NCI-H128 (cell line): Measurements from ENCODE around the gene SLC4A7.
"Not testable (repeated sequence)": the region's sequence is repeated elsewhere in the genome, so short reads cannot be mapped to it uniquely, and the experiment has no call there.

Source experiments
- DNase-seq: peaks from one replicate; lab custom pipeline; 2025; ENCODE audit not compliant: unreplicated experiment; lab: John Stamatoyannopoulos, UW

Gene SLC4A7

DNA sequence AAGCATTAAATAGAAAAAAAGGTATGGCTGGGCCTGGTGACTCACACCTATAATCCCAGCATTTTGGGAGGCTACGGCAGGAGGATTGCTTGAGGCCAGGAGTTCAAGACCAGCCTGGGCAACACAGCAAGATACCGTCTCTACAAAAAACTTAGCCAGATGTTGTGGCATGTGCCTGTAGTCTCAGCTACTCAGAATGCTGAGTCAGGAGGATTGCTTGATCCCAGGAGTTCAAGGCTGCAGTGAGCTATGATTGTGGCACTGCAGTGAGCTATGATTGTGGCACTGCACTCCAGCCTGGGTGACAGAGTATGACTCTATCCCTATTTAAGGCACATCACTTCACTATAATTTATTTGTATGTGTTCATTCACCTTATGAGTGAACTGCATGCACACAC lies 54.3 kb downstream of the SLC4A7 start:
- DNase-seq: no peak

- no peak for DNase-seq
Measured at GRCh38 chr3:27428446-27428845, 55.7 kb downstream of the SLC4A7 start.

DNA sequence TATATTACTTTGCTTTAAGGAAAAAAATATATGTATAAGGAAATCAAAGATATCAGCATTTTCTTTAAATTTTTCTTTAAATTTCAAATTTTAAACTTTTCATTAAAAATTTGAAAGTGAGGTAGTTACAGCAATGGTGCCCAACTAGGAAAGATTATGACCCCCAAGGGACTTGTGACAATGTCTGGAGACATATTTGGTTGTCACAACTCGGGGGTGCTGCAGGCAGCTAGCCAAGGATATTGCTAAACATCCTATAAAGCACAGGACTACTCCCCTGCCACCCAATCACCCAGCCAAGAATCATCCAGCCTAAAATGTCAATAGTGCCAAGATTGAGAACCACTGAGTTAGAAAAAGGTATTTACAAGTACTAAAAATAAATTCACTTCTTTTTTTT lies 57.3 kb downstream of the SLC4A7 start:
- DNase-seq: no peak

- no peak for DNase-seq
Measured at GRCh38 chr3:27425896-27426565, 58.2 kb downstream of the SLC4A7 start.

DNA sequence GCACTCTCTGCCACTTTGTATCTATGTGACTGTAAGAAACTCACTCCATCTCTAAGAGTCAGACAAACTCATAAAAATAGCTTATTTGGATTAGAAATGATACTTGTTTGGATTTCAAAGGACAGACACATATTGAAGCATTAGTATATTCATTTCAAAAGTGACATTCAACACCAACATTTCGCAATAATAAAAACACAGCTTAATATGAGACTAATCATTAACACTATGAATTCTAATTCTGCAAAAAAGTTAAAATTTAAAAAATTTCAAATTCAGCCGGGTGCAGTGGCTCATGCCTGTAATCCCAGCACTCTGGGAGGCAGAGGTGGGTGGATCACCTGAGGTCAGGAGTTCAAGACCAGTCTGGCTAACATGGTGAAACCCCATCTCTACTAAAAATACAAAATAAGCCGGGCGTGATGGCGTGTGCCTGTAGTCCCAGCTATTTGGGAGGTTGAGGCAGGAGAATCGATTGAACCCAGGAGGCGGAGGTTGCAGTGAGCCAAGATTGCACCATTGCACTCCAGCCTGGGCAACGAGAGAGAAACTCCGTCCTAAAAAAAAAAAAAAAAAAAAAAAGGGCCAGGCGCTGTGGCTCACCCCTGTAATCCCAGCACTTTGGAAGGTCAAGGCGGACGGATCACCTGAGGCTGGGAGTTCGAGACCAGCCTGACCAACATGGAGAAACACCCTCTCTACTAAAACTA lies 59.2 kb downstream of the SLC4A7 start:
- not testable (repeated sequence) for DNase-seq

GRCh38 chr3:27423463-27423862 lies 60.7 kb downstream of the SLC4A7 start:
- DNase-seq: no peak

GRCh38 chr3:27422617-27423016 lies 61.6 kb downstream of the SLC4A7 start:
- no peak for DNase-seq

- no peak for DNase-seq
Measured at GRCh38 chr3:27415202-27415601, 69.0 kb downstream of the SLC4A7 start.

DNA sequence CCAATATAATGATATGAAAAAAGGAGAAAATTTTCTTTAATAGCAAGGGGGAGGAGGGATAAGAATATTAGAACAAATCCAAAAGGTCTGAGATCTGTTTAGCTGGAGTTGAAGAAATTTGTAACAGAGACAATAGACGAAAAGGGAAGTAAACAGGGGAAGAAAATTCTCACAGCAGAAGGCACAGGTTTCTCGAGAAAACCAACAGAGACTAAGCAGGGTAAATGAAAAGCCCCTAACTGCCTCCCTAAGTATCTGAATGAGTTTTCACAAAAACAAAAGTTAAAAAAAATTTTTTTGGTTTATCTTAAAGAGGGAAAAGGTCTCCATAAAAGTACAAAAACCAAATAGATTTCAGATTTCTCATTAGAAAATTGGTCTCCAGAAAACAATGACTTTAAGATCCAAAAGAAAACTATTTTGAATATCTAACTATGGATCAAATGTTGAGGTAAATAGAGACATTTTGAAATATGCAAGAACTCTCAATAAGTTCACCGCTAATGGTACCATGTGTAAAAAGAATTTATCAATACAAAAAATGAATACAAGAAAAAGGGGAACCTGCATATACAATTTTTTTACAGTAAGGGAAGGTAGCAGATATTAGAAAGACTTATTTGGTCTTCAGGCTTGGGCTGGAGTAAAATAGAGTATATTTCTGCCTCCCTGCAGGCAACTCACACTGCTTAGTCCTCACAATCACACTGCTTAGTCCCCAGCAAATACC lies 91.1 kb downstream of the SLC4A7 start:
- no peak for DNase-seq

GRCh38 chr3:27392414-27392813 lies 91.8 kb downstream of the SLC4A7 start:
- DNase-seq: not testable (repeated sequence)

GRCh38 chr3:27391796-27392195 lies 92.4 kb downstream of the SLC4A7 start:
- no peak for DNase-seq

- DNase-seq: no peak
Measured at GRCh38 chr3:27387625-27388024, 96.6 kb downstream of the SLC4A7 start.

DNA sequence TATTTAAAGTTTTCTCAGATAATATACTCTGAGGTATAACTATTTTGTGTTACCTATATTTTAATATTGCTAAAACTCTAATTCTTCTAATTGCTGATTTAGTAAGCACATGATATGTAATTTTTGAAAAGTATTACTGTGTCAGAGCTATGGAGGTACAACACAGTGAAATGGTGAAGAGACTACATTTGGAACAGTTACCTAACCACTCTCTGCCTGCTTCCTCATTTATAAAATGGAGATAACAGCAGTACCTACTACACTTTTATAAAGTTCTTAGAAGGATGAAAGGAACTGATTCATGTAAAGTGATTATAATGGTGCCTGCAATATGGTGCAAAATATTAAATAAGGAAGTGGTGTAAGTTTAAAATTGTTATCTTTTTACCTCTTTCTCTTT lies 98.7 kb downstream of the SLC4A7 start:
- no peak for DNase-seq

GRCh38 chr3:27384191-27384590 lies 100.0 kb downstream of the SLC4A7 start:
- DNase-seq: no peak

- DNase-seq: no peak
Measured at GRCh38 chr3:27380433-27381357, 103.5 kb downstream of the SLC4A7 start.

DNA sequence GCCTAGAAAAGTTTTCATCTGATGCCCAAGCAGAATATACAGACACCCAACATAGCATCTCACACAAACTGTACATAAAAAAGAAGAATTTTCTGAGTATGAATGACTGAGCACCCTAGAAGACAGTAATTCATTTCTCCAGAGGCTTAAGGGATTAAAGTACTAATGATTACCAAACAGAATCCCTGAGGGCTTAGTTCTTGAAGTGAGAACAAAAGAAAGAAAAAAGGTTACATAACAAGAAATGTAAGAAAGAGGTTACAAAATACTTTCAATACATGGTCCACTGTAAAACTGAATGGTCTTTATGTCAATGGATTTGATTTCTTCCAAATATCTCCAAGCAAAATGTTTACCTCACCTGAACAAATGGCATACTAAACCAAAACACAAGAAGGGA lies 105.9 kb downstream of the SLC4A7 start:
- DNase-seq: no peak

GRCh38 chr3:27376109-27376772 lies 107.9 kb downstream of the SLC4A7 start:
- DNase-seq: no peak

- peak; percentile 77 for DNase-seq
Measured at GRCh38 chr3:27368831-27369607, 115.2 kb downstream of the SLC4A7 start, which contains the start of gene NEK10. Gene NEK10 (minus strand): TSS chr3:27369383. CDS start chr3:27352882, 16,501 bp downstream.

DNA sequence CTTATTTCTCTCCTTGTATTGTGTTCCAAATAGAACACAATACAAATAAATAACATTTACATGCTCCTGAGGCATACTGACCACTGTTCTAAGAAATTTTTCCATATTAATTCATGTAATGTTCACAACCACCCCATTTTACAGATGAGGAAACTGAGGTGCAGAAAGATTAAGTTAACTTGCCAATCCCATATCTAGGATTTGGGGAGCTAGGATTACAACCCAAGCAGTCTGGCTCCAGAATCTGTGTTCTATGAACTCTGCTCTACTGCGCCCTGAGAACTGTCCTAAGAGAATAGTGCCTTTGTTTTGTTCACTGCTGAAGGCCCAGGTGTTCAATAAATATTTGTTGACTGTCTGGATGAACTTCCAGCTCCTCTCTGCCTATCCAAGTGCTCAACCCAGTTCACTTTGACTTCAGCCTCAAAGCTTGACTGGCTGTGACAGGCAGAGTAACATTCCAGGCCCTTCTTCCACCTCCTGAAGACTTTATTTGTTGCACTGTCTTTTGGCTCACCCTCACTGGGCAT lies 118.1 kb downstream of the SLC4A7 start:
- DNase-seq: no peak
